Stimulated activated memory B cell treated with anti-CD40 and anti-IgM and Interleukin-4, amounts not matched to agents 10 μg/mL and 1 μg/mL and 100 μg/mL, for 72 hours (primary cell): Measurements from ENCODE around the gene ZDHHC4.

Experiments
- ATAC-seq: fragments of 150-1000 bp; cut with Tn5 transposase; 2 replicates; pipeline ENCODE4 v1.10.0; 2021
- H3K27ac Mint-ChIP-seq: one replicate; pipeline ENCODE4 v1.8.0; 2022; ENCODE audit warnings: mild to moderate bottlenecking, mixed read lengths
- H3K27me3 Mint-ChIP-seq: one replicate; pipeline ENCODE4 v1.8.0; 2022; ENCODE audit warnings: mixed read lengths
- H3K36me3 Mint-ChIP-seq: one replicate; pipeline ENCODE4 v1.8.0; 2022; ENCODE audit warnings: mixed read lengths
- H3K4me1 Mint-ChIP-seq: one replicate; pipeline ENCODE4 v1.8.0; 2022; ENCODE audit warnings: mixed read lengths
- H3K4me3 Mint-ChIP-seq: one replicate; pipeline ENCODE4 v1.8.0; 2022; ENCODE audit warnings: mild to moderate bottlenecking, moderate library complexity, mixed read lengths
- H3K9me3 Mint-ChIP-seq: one replicate; pipeline ENCODE4 v1.8.0; 2022; ENCODE audit warnings: mixed read lengths

ZDHHC4 gene

GRCh38 chr7:6613706-6614105 lies 36.5 kb downstream of the ZDHHC4 start:
- H3K4me1 Mint-ChIP-seq: peaks cover 13% of the 10 kb centered on the region
- peaks cover 5% of the 10 kb centered on the region for H3K36me3 Mint-ChIP-seq
- H3K4me3 Mint-ChIP-seq: no peak overlapping the region
- H3K27me3 Mint-ChIP-seq: peaks cover 8% of the 10 kb centered on the region
- H3K27ac Mint-ChIP-seq: no peak overlapping the region
- no peak for ATAC-seq
- H3K9me3 Mint-ChIP-seq: no peaks in the 10 kb centered on the region

- peaks cover 5% of the 10 kb centered on the region for H3K36me3 Mint-ChIP-seq
- H3K4me1 Mint-ChIP-seq: peaks cover 22% of the 10 kb centered on the region
- H3K4me3 Mint-ChIP-seq: peak within 1 kb of the TSS; percentile 73
- peaks cover 8% of the 10 kb centered on the region for H3K27me3 Mint-ChIP-seq
- no peaks in the 10 kb centered on the region for H3K9me3 Mint-ChIP-seq
- ATAC-seq: peak; percentile 62
- peak within 1 kb of the TSS; percentile 68 for H3K27ac Mint-ChIP-seq
These were observed 37.9 kb downstream of the ZDHHC4 start, which contains the start of gene ZNF853 for GRCh38 chr7:6614953-6615722. Gene ZNF853 (plus strand): TSS chr7:6615610. CDS start chr7:6616175, 565 bp downstream.

GRCh38 chr7:6615723-6616555 lies 38.7 kb downstream of the ZDHHC4 start:
- Mint-ChIP-seq H3K27ac (peak overlapping the region; percentile 66), H3K4me3 (peak overlapping the region; percentile 73), H3K4me1 (peaks cover 30% of the 10 kb centered on the region), H3K9me3 (no peaks in the 10 kb centered on the region), H3K36me3 (peaks cover under 1% of the 10 kb centered on the region), H3K27me3 (peaks cover 8% of the 10 kb centered on the region)
- ATAC-seq: peak; percentile 54

- ATAC-seq: no peak
- H3K4me1 Mint-ChIP-seq: peaks cover 32% of the 10 kb centered on the region
- peak overlapping the region; percentile 46 for H3K4me3 Mint-ChIP-seq
- H3K27ac Mint-ChIP-seq: no peak overlapping the region
- no peaks in the 10 kb centered on the region for H3K9me3 Mint-ChIP-seq
- peaks cover 8% of the 10 kb centered on the region for H3K27me3 Mint-ChIP-seq
- peaks cover 9% of the 10 kb centered on the region for H3K36me3 Mint-ChIP-seq
These were observed 39.8 kb downstream of the ZDHHC4 start for GRCh38 chr7:6616854-6617643.

- peaks cover 9% of the 10 kb centered on the region for H3K36me3 Mint-ChIP-seq
These were observed 41.4 kb downstream of the ZDHHC4 start for GRCh38 chr7:6618621-6619020.

GRCh38 chr7:6619961-6620360 lies 42.7 kb downstream of the ZDHHC4 start:
- Mint-ChIP-seq H3K9me3 (no peaks in the 10 kb centered on the region), H3K4me3 (no peak overlapping the region), H3K27ac (peak overlapping the region; percentile 38), H3K27me3 (no peaks in the 10 kb centered on the region), H3K4me1 (peaks cover 50% of the 10 kb centered on the region), H3K36me3 (peaks cover 9% of the 10 kb centered on the region)
- no peak for ATAC-seq

More at GRCh38 chr7:6618621-6619020, 41.4 kb downstream of the ZDHHC4 start:
- peaks cover 39% of the 10 kb centered on the region for H3K4me1 Mint-ChIP-seq
- no peak for ATAC-seq
- no peaks in the 10 kb centered on the region for H3K9me3 Mint-ChIP-seq
- H3K27ac Mint-ChIP-seq: no peak overlapping the region
- peaks cover 8% of the 10 kb centered on the region for H3K27me3 Mint-ChIP-seq
- no peak overlapping the region for H3K4me3 Mint-ChIP-seq

GRCh38 chr7:6621195-6622133 lies 44.2 kb downstream of the ZDHHC4 start:
- H3K27ac Mint-ChIP-seq: peak overlapping the region; percentile 38
- H3K4me3 Mint-ChIP-seq: peak overlapping the region; percentile 50
- peaks cover 44% of the 10 kb centered on the region for H3K4me1 Mint-ChIP-seq
- no peaks in the 10 kb centered on the region for H3K9me3 Mint-ChIP-seq
- no peaks in the 10 kb centered on the region for H3K27me3 Mint-ChIP-seq
- peaks cover 9% of the 10 kb centered on the region for H3K36me3 Mint-ChIP-seq
- peak; percentile 62 for ATAC-seq

- ATAC-seq: peak; percentile 42
- Mint-ChIP-seq H3K4me1 (peaks cover 44% of the 10 kb centered on the region), H3K9me3 (no peaks in the 10 kb centered on the region), H3K36me3 (peaks cover 9% of the 10 kb centered on the region), H3K4me3 (no peak overlapping the region), H3K27me3 (no peaks in the 10 kb centered on the region), H3K27ac (peak overlapping the region; percentile 38)
These were observed 45.0 kb downstream of the ZDHHC4 start for GRCh38 chr7:6622134-6622710.

- Mint-ChIP-seq H3K4me3 (no peak overlapping the region), H3K27me3 (no peaks in the 10 kb centered on the region), H3K9me3 (no peaks in the 10 kb centered on the region), H3K4me1 (peaks cover 44% of the 10 kb centered on the region), H3K36me3 (peaks cover 9% of the 10 kb centered on the region), H3K27ac (peak overlapping the region; percentile 87)
- ATAC-seq: peak; percentile 80
These were observed 46.5 kb downstream of the ZDHHC4 start for GRCh38 chr7:6623589-6624245.

- Mint-ChIP-seq H3K9me3 (no peaks in the 10 kb centered on the region), H3K27me3 (no peaks in the 10 kb centered on the region), H3K4me3 (peak overlapping the region; percentile 4), H3K36me3 (peaks cover 9% of the 10 kb centered on the region), H3K4me1 (peaks cover 44% of the 10 kb centered on the region), H3K27ac (peak overlapping the region; percentile 87)
- ATAC-seq: no peak
These were observed 47.0 kb downstream of the ZDHHC4 start for GRCh38 chr7:6624246-6624611.

- H3K27me3 Mint-ChIP-seq: no peaks in the 10 kb centered on the region
- no peaks in the 10 kb centered on the region for H3K9me3 Mint-ChIP-seq
- peaks cover 17% of the 10 kb centered on the region for H3K4me1 Mint-ChIP-seq
- H3K4me3 Mint-ChIP-seq: no peak overlapping the region
- H3K36me3 Mint-ChIP-seq: no peaks in the 10 kb centered on the region
- no peak overlapping the region for H3K27ac Mint-ChIP-seq
- no peak for ATAC-seq
These were observed 50.8 kb downstream of the ZDHHC4 start for GRCh38 chr7:6628045-6628444.

- Mint-ChIP-seq H3K27ac (no peak overlapping the region), H3K4me1 (no peaks in the 10 kb centered on the region), H3K27me3 (no peaks in the 10 kb centered on the region), H3K4me3 (no peak overlapping the region), H3K36me3 (no peaks in the 10 kb centered on the region), H3K9me3 (no peaks in the 10 kb centered on the region)
- no peak for ATAC-seq
These were observed 53.0 kb downstream of the ZDHHC4 start for GRCh38 chr7:6630007-6630849.

- no peak overlapping the region for H3K27ac Mint-ChIP-seq
- no peaks in the 10 kb centered on the region for H3K27me3 Mint-ChIP-seq
- H3K9me3 Mint-ChIP-seq: no peaks in the 10 kb centered on the region
- H3K36me3 Mint-ChIP-seq: no peaks in the 10 kb centered on the region
- no peak overlapping the region for H3K4me3 Mint-ChIP-seq
- peaks cover 6% of the 10 kb centered on the region for H3K4me1 Mint-ChIP-seq
- no peak for ATAC-seq
These were observed 54.4 kb downstream of the ZDHHC4 start for GRCh38 chr7:6631605-6632004.
